Breast epithelium (tissue), 4 donors: ENCODE results near the gene RGS14. TPM values are rescaled to one million over a fixed set of nuclear protein-coding genes. Genes with fewer than 3 reads are reported as not detected.
"Not testable (repeated sequence)": the region's sequence is repeated elsewhere in the genome, so short reads cannot be mapped to it uniquely, and the experiment has no call there.

Experiments used
- DNase-seq, 2 donors: peaks; one replicate each; pipeline ENCODE4 v3.0.0-alpha.2; 2019; ENCODE audit warnings: low spot score in 2 of 2
- H3K27ac ChIP-seq, 2 donors: fragments of 200-600 bp; sonication (generic) in 1 of 2; one replicate each; pipeline ENCODE4 v1.5.1; 2016 to 2019; ENCODE audit warnings: mild to moderate bottlenecking in 1 of 2
- H3K27me3 ChIP-seq, 2 donors: fragments of 200-600 bp; sonication (generic) in 1 of 2; one replicate each; pipeline versions ENCODE4 v1.5.1 to v1.6.0; 2017 to 2019; ENCODE audit warnings: control low read depth in 1 of 2, mild to moderate bottlenecking in 1 of 2
- H3K36me3 ChIP-seq: fragments of 200-600 bp; one replicate; pipeline ENCODE4 v1.5.1; 2019
- H3K4me1 ChIP-seq, 2 donors: fragments of 200-600 bp; sonication (generic); one replicate each; pipeline ENCODE4 v1.5.1; 2016 to 2019; ENCODE audit warnings: control low read depth in 1 of 2
- H3K4me3 ChIP-seq, 3 donors: fragments of 200-600 bp; sonication (generic); 1 replicate in 2 of 3; 2 replicates in 1 of 3; pipeline ENCODE4 v1.5.1; 2016 to 2019; ENCODE audit warnings: mild to moderate bottlenecking in 3 of 3, moderate library complexity in 2 of 3
- H3K9me3 ChIP-seq, 2 donors: fragments of 200-600 bp; sonication (generic) in 1 of 2; one replicate each; pipeline ENCODE4 v1.5.1; 2016 to 2019; ENCODE audit warnings: control low read depth in 1 of 2
- CTCF ChIP-seq, 3 donors: fragments of 450-650 bp; IDR thresholded peaks; one replicate each; pipeline ENCODE4 v1.5.1; 2016 to 2017; ENCODE audit warnings: antibody characterized with exemption in 3 of 3, mild to moderate bottlenecking in 3 of 3, moderate library complexity in 3 of 3
- POLR2A ChIP-seq: fragments of 450-650 bp; IDR thresholded peaks from one replicate; pipeline ENCODE4 v1.6.1; 2016; ENCODE audit warnings: antibody characterized with exemption, mild to moderate bottlenecking, moderate library complexity
- POLR2AphosphoS5 ChIP-seq, 3 donors: sonication (generic); formaldehyde crosslinking; IDR thresholded peaks; one replicate each; pipeline ENCODE4 v1.6.1; 2017; ENCODE audit warnings: antibody characterized with exemption in 3 of 3
- intact Hi-C: fragments of 100-400 bp; cut with DNase I; formaldehyde crosslinking; loops from one replicate; pipeline ENCODE4 v1.15.1; 2023; ENCODE audit warnings: low total_unique reads
- total RNA-seq, 3 donors: library from RNA; depleted of rRNA; stranded (reverse); fragments of >200 nt; gene quantifications; one replicate each; pipeline ENCODE4 v1.1.0, GENCODE V29; 2016

Gene RGS14
- total RNA-seq, 3 donors from 2014 or later: 9.0 to 16.4 (median 11.3) TPM

DNA sequence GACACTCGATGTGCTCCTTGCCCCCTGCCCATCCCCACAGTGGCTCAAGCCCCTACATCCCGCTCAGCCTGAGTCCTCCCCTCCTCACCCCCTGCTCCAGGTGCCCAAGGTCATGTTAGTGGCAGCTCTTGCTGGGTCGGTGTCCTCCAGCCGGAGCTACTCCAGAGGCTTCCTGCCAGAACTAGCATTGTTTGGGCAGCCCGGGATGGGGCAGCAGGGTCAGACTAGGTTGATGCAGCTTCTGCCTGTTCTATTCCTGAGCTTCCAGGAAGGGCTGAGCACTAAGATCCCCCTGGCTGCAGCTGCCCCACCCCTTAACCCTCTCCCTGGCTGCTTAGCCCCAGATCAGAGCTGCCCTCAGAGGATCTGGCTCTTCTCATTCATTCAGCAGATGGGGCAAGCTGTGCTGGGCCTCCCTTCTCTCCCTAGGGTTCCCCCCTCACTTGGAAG, 671 bp downstream of the RGS14 start:
- Histone ChIP-seq H3K4me3 (peak overlapping the region; percentile 35 to 71 (median 48)), H3K4me1 (peaks cover 10 to 13% of the 10 kb centered on the region in 2 donors), H3K36me3 (no peaks in the 10 kb centered on the region), H3K27ac (peak overlapping the region in 1 of 2 donors; percentile 77), H3K27me3 (no peaks in the 10 kb centered on the region), H3K9me3 (no peaks in the 10 kb centered on the region)
- no peak for DNase-seq
- TF ChIP-seq POLR2A (no peak), POLR2AphosphoS5 (IDR thresholded peaks at IDR 0.05) (no peak), CTCF (IDR thresholded peaks at IDR 0.05) (no peak)
- intact Hi-C loops: no loop called here

GRCh38 chr5:177359451-177359851, 1.7 kb downstream of the RGS14 start:
- TF ChIP-seq POLR2A: no peak
- no peak for TF ChIP-seq POLR2AphosphoS5 (IDR thresholded peaks at IDR 0.05)
- TF ChIP-seq CTCF (IDR thresholded peaks at IDR 0.05): no peak
- H3K27ac ChIP-seq: no peak overlapping the region
- H3K4me1 ChIP-seq: peaks cover 10 to 17% of the 10 kb centered on the region in 2 donors
- no peak for DNase-seq
- no peaks in the 10 kb centered on the region for H3K36me3 ChIP-seq
- H3K9me3 ChIP-seq: no peaks in the 10 kb centered on the region
- intact Hi-C loops: no loop called here
- no peak overlapping the region for H3K4me3 ChIP-seq
- H3K27me3 ChIP-seq: no peaks in the 10 kb centered on the region

DNA sequence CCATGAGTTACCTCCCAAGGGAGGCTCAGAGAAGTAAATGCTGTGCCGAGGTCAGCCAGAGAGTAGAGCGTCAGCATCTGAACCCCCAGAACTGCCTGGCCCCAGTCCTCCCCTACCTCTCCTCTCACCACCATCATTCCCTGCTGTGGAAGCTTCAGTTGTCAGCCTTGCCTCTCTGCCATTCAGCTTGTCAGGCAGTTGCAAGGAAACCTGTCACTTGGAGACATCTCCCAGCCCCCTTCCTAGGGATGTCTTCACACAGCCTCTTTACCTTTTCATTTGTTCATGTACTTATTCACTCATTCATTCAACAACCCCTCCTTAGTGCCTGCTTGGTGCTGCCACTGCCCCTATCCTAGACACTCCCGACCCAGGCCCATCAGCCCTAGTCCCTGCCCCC, 2.1 kb downstream of the RGS14 start:
- Histone ChIP-seq H3K4me1 (peaks cover 10 to 17% of the 10 kb centered on the region in 2 donors), H3K4me3 (no peak overlapping the region), H3K27ac (no peak overlapping the region), H3K9me3 (no peaks in the 10 kb centered on the region), H3K27me3 (no peaks in the 10 kb centered on the region), H3K36me3 (no peaks in the 10 kb centered on the region)
- DNase-seq: no peak
- intact Hi-C loops: loop anchor here (10.0 kb wide), 1 partner anchor 45 kb away; the partner anchor contains the start of gene MXD3
- no peak for TF ChIP-seq POLR2A
- TF ChIP-seq CTCF (IDR thresholded peaks at IDR 0.05): no peak
- TF ChIP-seq POLR2AphosphoS5 (IDR thresholded peaks at IDR 0.05): no peak

DNA sequence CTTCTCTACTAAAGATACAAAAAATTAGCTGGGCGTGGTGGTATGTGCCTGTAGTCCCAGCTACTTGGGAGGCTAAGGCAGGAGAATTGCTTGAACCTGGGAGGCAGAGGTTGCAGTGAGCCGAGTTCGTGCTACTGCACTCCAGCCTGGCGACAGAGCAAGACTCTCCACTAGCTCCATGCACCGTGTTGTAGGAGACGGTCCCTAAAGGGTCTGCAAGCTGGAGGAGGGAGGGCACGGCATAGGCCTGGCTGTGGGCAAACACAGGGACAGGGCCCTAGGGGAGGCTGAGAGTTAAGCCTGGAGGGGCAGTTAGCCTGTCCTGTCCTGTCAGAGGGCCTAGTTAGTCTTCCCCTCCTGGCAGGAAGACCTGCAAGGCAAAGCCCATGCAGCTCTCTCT, 3.0 kb downstream of the RGS14 start:
- not testable (repeated sequence) for H3K27me3 ChIP-seq, H3K36me3 ChIP-seq, H3K27ac ChIP-seq, DNase-seq, H3K4me3 ChIP-seq, H3K9me3 ChIP-seq
- intact Hi-C loops: loop anchor here (10.0 kb wide), 1 partner anchor 46 kb away; the partner anchor contains the start of gene MXD3
- peaks cover 10 to 17% of the 10 kb centered on the region in 2 donors for H3K4me1 ChIP-seq

- H3K9me3 ChIP-seq: no peaks in the 10 kb centered on the region
- DNase-seq: no peak
- H3K27me3 ChIP-seq: no peaks in the 10 kb centered on the region
- H3K4me3 ChIP-seq: no peak overlapping the region
- intact Hi-C loops: loop anchor here (10.0 kb wide), 1 partner anchor 47 kb away; the partner anchor contains the start of gene MXD3
- peak overlapping the region in 1 of 2 donors; percentile 60 for H3K27ac ChIP-seq
- no peaks in the 10 kb centered on the region for H3K36me3 ChIP-seq
- TF ChIP-seq POLR2A (no peak), POLR2AphosphoS5 (IDR thresholded peaks at IDR 0.05) (no peak)
- H3K4me1 ChIP-seq: peaks cover 10 to 17% of the 10 kb centered on the region in 2 donors
These were observed 3.9 kb downstream of the RGS14 start for GRCh38 chr5:177361418-177362291.

GRCh38 chr5:177362292-177362609, 4.5 kb downstream of the RGS14 start:
- H3K27ac ChIP-seq: peak overlapping the region; percentile 60 to 81
- no peak for TF ChIP-seq POLR2AphosphoS5 (IDR thresholded peaks at IDR 0.05)
- TF ChIP-seq CTCF (IDR thresholded peaks at IDR 0.05): no peak
- no peak for TF ChIP-seq POLR2A
- H3K36me3 ChIP-seq: no peaks in the 10 kb centered on the region
- no peaks in the 10 kb centered on the region for H3K27me3 ChIP-seq
- peaks cover 10 to 17% of the 10 kb centered on the region in 2 donors for H3K4me1 ChIP-seq
- intact Hi-C loops: loop anchor here (10.0 kb wide), 1 partner anchor 47 kb away; the partner anchor contains the start of gene MXD3
- no peak for DNase-seq
- peak overlapping the region in 2 of 3 donors; percentile 63 to 71 for H3K4me3 ChIP-seq
- H3K9me3 ChIP-seq: no peaks in the 10 kb centered on the region
